H1 (cell line): ENCODE data around the gene TBC1D25. TPM values are rescaled to one million over a fixed set of nuclear protein-coding genes. Genes with fewer than 3 reads are reported as not detected.

ENCODE experiments used
- BACH1 ChIP-seq: IDR thresholded peaks from 2 replicates; pipeline ENCODE4 v1.6.1; 2012; ENCODE audit warnings: low read length, improper control_type of control experiment
- BRCA1 ChIP-seq: IDR thresholded peaks from 2 replicates; pipeline ENCODE4 v1.6.1; 2012; ENCODE audit warnings: low read depth, low read length, improper control_type of control experiment
- CBX8 ChIP-seq: fragments of 300-800, 300-1000 bp; sonication (generic); IDR thresholded peaks from 2 replicates; pipeline ENCODE4 v1.7.1; 2016; ENCODE audit warnings: low read depth, low read length, borderline replicate concordance
- CREB1 ChIP-seq: IDR thresholded peaks from 2 replicates; pipeline ENCODE4 v1.6.1; 2012; ENCODE audit warnings: inconsistent platforms
- HDAC6 ChIP-seq: IDR thresholded peaks from one replicate; pipeline ENCODE4 v1.7.1; 2012; ENCODE audit warnings: low read depth, mild to moderate bottlenecking, inconsistent platforms, low read length, moderate library complexity
- JUND ChIP-seq: IDR thresholded peaks from 2 replicates; pipeline ENCODE4 v1.6.1; 2011; ENCODE audit warnings: mild to moderate bottlenecking, improper control_type of control experiment, low read length
- KDM1A ChIP-seq: fragments of 200-600, 300-600 bp; sonication (generic); IDR thresholded peaks from 2 replicates; pipeline ENCODE4 v1.7.1; 2016; ENCODE audit warnings: mild to moderate bottlenecking, low read length, borderline replicate concordance
- KDM5A ChIP-seq: fragments of 200-600 bp; IDR thresholded peaks from 2 replicates; pipeline ENCODE4 v1.7.1; 2012; ENCODE audit warnings: mild to moderate bottlenecking, low read length, inconsistent platforms, mixed read lengths
- NANOG ChIP-seq: IDR thresholded peaks from 2 replicates; pipeline ENCODE4 v1.6.1; 2011; ENCODE audit warnings: low read length, low read depth, mild to moderate bottlenecking, inconsistent platforms; ENCODE audit not compliant: insufficient read depth, poor library complexity, severe bottlenecking
- POLR2AphosphoS5 ChIP-seq: IDR thresholded peaks from 2 replicates; pipeline ENCODE4 v1.6.1; 2011; ENCODE audit warnings: low read depth, low read length
- RXRA ChIP-seq: IDR thresholded peaks from 2 replicates; pipeline ENCODE4 v1.6.1; 2011; ENCODE audit warnings: low read depth, mild to moderate bottlenecking, low read length, moderate library complexity; ENCODE audit not compliant: insufficient read depth
- SIN3A ChIP-seq, 2 experiments: IDR thresholded peaks in 1 of 2; conservative IDR thresholded peaks in 1 of 2; 2 replicates each; pipeline ENCODE4 v1.6.1; 2011 to 2012; ENCODE audit warnings: low read length in 2 of 2, improper control_type of control experiment in 1 of 2, low read depth in 1 of 2, mild to moderate bottlenecking in 1 of 2
- SP1 ChIP-seq: IDR thresholded peaks from 2 replicates; pipeline ENCODE4 v1.6.1; 2011; ENCODE audit warnings: low read depth, low read length
- SP2 ChIP-seq: IDR thresholded peaks from 2 replicates; pipeline ENCODE4 v1.6.1; 2012; ENCODE audit warnings: mild to moderate bottlenecking, low read length, inconsistent platforms
- TAF1 ChIP-seq: IDR thresholded peaks from 2 replicates; pipeline ENCODE4 v1.6.1; 2011; ENCODE audit warnings: mild to moderate bottlenecking, low read depth, low read length
- TEAD4 ChIP-seq: IDR thresholded peaks from 2 replicates; pipeline ENCODE4 v1.6.1; 2012; ENCODE audit warnings: low read depth, low read length, inconsistent platforms, mixed read lengths
- USF2 ChIP-seq: IDR thresholded peaks from 2 replicates; pipeline ENCODE4 v1.6.1; 2011; ENCODE audit warnings: low read length, improper control_type of control experiment
- polyA plus RNA-seq, 7 experiments: library from polyadenylated mRNA; depleted of rRNA in 3 of 7; stranded (reverse) in 5 of 7; unstranded in 2 of 7; fragments of >200 nt in 5 of 7; fragments of 200-250 nt in 2 of 7; gene quantifications; 1 replicate in 5 of 7; 2 replicates in 1 of 7; 4 replicates in 1 of 7; pipeline versions ENCODE4 v1.2.1 to v1.2.3, GENCODE V29; 2011 to 2013; ENCODE audit warnings: missing spikeins in 2 of 7, mixed read lengths in 2 of 7
- total RNA-seq: library from RNA; stranded (reverse); fragmentation: NEBNext Ultra II Directional; extraction: Animal tissue kit (Norgen Biotek cat#: 25700); gene quantifications from 2 replicates; pipeline ENCODE4 v1.2.1, GENCODE V29; 2021
- TF ChIP-seq, protein P1 (sequence below), 3 experiments: IDR thresholded peaks; 1 replicate in 2 of 3; 2 replicates in 1 of 3; pipeline versions ENCODE4 v1.5.1 to v1.6.1; 2011; ENCODE audit warnings: low read length in 3 of 3, mild to moderate bottlenecking in 3 of 3, inconsistent platforms in 2 of 3, low read depth in 1 of 3, moderate library complexity in 1 of 3; ENCODE audit not compliant: insufficient read depth in 1 of 3; ENCODE audit errors: control extremely low read depth in 1 of 3
- TF ChIP-seq, protein P2 (sequence below): IDR thresholded peaks from 2 replicates; pipeline ENCODE4 v1.6.1; 2012; ENCODE audit warnings: inconsistent platforms
- TF ChIP-seq, protein P3 (sequence below): IDR thresholded peaks from 2 replicates; pipeline ENCODE4 v1.6.1; 2012; ENCODE audit warnings: inconsistent platforms

TBC1D25 gene
- total and polyA plus RNA-seq, 2 of the 8 experiments (the other 6 are each of a cell fraction or from before 2014, with no cell fraction given): 6.5 to 6.8 TPM

DNA sequence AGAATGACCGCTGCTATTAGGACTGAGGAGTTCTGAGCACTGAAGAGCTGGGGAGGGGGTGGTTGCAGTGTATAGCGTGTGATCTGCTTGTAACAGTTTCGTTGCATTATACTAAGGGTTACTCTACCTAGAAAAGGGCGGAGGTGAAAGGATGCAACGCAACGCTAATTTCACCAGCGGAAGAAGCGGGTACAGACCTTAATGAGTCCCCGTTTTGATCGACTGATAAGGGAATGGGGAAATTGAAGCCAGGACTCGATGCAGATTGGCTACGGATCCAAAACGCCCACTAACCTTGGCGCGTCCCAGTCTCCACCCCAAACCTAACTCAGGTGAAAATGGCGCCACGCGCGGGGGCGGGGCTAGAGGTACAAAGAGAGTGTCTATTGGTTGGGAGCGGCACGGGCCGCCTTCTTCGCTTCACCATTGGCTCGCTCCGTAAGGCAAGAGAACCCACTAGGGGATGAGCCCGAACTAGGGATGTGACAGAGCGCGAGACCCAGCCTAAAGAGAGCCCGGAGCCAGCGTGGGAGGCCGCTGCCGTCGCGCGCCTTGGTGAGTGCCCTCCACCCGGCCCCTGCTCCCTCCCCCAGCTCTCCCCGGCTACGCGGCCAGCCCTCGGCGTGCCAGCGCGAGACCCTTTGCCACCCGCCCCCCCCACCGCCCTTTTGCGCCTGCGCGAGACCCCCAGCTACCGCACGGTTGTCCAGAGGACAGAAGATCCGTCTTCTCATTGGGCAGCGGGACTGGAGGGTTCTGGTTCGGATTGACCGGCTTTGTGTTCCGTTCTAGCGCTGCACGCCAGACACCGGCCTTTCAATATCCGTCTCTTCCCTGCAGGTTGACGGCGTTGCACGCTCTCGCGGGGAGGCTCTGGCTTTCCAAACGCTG is 17.9 kb upstream of the TBC1D25 start, which contains the start of gene EBP (continued):
- TF ChIP-seq, protein P1, sequence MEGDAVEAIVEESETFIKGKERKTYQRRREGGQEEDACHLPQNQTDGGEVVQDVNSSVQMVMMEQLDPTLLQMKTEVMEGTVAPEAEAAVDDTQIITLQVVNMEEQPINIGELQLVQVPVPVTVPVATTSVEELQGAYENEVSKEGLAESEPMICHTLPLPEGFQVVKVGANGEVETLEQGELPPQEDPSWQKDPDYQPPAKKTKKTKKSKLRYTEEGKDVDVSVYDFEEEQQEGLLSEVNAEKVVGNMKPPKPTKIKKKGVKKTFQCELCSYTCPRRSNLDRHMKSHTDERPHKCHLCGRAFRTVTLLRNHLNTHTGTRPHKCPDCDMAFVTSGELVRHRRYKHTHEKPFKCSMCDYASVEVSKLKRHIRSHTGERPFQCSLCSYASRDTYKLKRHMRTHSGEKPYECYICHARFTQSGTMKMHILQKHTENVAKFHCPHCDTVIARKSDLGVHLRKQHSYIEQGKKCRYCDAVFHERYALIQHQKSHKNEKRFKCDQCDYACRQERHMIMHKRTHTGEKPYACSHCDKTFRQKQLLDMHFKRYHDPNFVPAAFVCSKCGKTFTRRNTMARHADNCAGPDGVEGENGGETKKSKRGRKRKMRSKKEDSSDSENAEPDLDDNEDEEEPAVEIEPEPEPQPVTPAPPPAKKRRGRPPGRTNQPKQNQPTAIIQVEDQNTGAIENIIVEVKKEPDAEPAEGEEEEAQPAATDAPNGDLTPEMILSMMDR (IDR thresholded peaks at IDR 0.05; ENCODE audit: control extremely low read depth in 1 of 3, insufficient read depth in 1 of 3, low read depth in 1 of 3, low read length in 3 of 3): no peak
- peak; percentile 42; the same call in 1 of the 2 replicates for TF ChIP-seq POLR2AphosphoS5
- TF ChIP-seq, protein P2, sequence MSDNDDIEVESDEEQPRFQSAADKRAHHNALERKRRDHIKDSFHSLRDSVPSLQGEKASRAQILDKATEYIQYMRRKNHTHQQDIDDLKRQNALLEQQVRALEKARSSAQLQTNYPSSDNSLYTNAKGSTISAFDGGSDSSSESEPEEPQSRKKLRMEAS: no peak
- no peak for TF ChIP-seq JUND
- TF ChIP-seq, protein P3, sequence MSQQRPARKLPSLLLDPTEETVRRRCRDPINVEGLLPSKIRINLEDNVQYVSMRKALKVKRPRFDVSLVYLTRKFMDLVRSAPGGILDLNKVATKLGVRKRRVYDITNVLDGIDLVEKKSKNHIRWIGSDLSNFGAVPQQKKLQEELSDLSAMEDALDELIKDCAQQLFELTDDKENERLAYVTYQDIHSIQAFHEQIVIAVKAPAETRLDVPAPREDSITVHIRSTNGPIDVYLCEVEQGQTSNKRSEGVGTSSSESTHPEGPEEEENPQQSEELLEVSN: no peak
- no peak for TF ChIP-seq BACH1
- TF ChIP-seq USF2: peak; percentile 65; the same call in 1 of the 2 replicates
- peak; percentile 33; the same call in 1 of the 2 replicates for TF ChIP-seq TAF1
- TF ChIP-seq SP1: no peak
- TF ChIP-seq RXRA: no peak
- TF ChIP-seq SIN3A (conservative IDR thresholded peaks at IDR 0.05 in 1 of 2, IDR thresholded peaks at IDR 0.05 in 1 of 2; ENCODE audit: low read depth in 1 of 2, low read length in 2 of 2): no peak
- no peak for TF ChIP-seq TEAD4
- TF ChIP-seq KDM1A: no peak
- no peak for TF ChIP-seq KDM5A
- no peak for TF ChIP-seq BRCA1
- no peak for TF ChIP-seq HDAC6
- no peak for TF ChIP-seq NANOG
- TF ChIP-seq CBX8: no peak
- no peak for TF ChIP-seq SP2
- no peak for TF ChIP-seq CREB1
